Measurements from ENCODE around the gene CDC123.
"Not testable (repeated sequence)": the region's sequence is repeated elsewhere in the genome, so short reads cannot be mapped to it uniquely, and the experiment has no call there.

The CDC123 gene

DNA sequence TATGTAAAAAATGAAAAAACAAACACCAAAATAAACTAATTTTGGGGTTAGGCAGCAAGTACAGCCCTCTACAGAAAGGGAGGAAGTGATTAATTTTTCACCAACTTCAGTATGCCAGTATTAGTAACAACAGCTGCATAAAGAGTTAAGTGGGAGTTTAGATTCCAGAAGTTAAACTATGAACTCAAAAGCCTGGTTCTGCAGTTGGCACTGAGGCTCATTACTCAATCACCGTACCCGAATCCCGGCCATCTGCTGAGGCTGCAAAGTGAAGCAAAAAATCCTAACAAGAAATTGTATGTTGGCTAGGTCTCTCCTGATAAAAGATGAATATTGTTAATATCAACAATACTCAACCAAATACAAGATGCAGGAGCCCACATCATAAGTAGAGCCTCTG is 4.3 kb upstream of the CDC123 start:
- DNase-seq (ENCODE audit: low read depth): no peak

DNA sequence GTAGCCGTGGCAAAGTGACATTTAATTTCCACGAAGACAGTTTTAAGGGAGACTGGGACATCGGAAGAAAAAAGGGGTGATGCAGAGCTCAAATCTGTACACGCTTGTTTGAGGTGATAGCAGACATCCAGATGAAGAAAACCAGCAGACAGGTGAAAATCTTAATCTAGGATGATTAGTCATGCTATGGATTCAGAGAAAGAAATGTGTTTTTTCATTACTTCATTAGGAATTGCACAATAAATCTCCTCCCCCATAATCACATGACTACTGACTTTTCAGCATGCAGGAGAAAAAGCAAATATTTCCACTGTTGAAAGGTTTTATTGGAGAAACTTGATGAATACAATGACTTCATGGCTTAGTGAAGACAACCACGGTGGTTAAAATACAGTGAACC is 2.8 kb upstream of the CDC123 start:
- DNase-seq (ENCODE audit: low read depth): no peak

DNA sequence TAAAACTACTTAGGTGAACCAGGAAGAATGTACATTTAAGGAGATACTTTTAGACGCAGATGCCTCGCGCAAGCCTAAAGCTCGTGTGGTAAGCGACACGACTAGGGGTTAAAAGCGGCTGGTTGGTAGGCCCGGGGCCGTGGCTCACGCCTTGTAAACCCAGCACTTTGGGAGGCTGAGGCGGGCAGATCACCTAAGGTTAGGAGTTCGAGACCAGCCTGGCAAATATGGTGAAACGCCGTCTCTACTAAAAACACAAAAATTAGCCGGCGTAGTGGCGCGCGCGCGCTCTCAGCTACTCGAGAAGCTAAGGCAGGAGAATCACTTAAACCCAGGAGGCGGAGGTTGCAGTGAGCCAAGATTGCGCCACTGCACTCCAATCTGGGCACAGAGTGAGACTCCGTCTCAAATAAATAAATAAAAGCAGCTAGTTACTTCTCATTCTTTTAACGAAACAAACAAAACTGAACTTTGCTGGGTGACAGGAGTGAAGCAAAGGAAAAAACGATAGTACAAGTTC is 1.2 kb upstream of the CDC123 start:
- no peak for DNase-seq (ENCODE audit: low read depth)

DNA sequence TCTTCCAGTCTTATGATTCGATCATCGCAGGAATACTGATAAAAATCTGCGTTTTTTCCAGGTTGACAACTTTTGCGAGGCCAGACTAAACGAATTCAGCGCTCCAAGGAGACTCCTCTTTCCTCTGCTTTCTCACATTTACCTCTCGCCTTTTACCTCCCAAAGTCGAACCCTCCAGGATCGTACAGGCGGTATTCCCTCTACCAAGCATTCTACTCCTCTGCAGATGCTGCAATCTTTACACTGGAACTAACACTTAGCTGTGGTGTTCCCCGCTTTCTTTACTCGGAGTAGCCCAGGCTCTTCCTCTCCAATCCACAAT is 746 bp upstream of the CDC123 start:
- DNase-seq (ENCODE audit: low read depth): no peak

DNA sequence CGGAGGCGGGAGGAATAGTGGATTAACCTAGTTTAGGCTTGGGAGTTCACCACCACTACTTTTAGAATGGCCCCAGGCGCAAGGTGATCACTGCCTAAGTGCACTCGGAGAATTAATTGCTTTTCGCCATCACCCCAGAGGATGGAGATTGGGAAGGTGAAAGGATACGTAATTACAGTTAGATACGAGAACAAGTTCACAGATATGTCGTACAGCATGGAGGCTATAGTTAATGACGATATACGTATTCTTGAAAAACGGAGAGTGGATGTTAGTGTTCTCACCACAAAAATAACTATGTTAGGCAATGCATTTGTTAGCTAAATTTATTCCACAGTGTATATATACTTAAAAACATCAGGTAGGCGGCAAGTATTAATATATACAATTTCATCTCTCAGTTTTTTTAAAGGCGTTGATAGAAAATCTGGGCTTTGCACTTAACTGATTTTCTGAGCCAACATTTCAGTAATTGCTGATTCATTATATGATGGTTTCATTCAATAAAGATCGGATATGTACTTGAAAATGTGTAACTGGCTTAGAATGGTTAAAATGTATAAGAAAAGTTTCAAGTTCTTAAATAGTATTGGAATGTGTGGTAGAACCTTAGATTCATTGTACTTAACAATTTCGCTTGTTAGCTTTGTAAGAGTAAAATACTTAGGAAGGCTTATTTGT is 683 bp downstream of the CDC123 start:
- no peak for DNase-seq (ENCODE audit: low read depth)

DNA sequence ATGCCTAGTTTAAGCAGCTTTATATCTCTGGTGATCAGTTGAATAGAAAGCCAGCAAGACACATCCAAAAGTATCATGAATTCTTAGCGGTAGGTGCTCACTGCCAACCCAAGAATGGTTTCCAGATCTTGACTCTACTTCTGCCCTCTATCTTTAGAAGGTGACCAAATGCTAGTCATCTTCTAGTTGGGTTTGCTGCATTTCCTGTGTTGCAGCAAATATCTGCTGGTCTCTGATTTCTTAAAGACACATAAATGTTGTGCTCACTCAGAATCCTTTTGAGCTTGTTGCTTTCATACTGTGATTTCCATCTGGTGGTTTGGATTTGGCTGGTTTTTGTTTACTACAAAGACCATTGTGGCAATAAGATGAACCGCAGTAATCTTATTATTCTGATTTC is 2.2 kb downstream of the CDC123 start:
- DNase-seq (ENCODE audit: low read depth): no peak

DNA sequence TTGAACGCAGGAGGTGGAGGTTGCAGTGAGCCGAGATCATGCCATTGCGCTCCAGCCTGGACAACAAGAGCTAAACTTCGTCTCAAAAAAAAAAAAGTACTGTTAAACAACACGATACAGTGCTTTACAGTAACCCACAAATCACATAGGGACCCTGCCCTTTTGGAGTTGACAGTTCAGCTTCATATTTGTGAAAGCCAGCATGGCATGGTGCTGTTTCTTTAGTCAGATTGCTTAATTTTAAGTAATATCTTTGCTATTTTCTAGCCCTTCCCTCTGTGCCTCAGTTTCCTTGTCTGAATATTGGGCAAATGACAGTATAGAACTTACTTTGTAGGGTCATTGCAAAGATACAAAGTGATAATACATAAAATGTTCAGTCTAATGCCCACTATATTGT is 4.9 kb downstream of the CDC123 start:
- no peak for DNase-seq (ENCODE audit: low read depth)

DNA sequence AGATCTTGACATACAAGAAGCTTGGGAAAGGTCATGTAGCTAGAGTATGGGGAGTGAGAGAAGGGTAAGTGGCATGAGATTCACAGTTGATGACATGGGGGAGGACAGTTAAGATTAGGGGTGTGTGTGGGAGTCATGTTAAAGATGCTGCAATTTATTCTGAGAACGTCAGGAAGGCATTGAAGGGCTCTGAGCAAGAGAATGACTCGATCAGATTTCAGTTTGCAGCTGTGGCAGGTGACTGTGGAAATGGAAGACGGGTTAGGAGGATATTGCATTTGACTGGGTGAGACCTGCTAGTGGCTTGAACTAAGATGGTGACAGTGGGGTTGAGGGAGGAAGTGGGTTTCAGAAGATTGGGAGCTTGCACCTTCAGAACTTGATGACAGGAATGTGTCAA is 5.6 kb downstream of the CDC123 start:
- DNase-seq (ENCODE audit: low read depth): no peak

DNA sequence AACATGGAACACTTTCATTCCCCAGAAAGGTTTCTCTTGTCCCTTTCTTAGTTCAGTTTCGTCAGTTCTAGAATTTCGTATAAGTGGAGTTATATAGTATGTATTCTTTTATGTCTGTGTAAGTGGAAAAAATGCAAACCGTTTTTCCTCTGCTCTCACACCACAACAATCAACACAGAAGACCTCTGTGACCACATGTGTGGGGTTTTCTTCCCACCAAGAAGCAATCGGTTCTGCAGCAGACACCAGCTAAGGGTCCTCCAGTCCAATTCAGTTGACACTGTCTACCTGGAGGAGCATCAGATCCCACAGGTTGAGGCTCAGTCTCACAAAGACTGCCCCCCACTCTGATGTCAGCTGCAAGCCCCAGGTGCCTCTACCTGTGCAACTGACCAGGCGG is 6.2 kb downstream of the CDC123 start:
- DNase-seq (ENCODE audit: low read depth): no peak

DNA sequence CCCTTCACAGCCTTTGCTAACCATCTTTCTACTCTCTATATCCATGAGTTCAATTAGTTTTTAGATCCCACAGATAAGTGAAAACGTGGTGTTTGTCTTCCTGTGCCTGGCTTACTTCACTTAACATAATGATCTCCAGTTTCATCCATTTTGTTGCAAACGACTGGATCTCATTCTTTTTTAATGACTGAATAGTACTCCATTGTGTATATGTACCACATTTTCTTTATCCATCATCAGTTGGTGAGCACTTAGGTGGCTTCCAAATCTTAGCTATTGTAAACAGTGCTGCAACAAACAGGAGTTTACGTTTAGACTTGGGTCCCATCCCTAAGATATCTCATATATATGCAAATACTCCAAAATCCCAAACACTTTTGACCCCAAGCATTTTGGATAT is 9.1 kb downstream of the CDC123 start:
- no peak for DNase-seq (ENCODE audit: low read depth)

DNA sequence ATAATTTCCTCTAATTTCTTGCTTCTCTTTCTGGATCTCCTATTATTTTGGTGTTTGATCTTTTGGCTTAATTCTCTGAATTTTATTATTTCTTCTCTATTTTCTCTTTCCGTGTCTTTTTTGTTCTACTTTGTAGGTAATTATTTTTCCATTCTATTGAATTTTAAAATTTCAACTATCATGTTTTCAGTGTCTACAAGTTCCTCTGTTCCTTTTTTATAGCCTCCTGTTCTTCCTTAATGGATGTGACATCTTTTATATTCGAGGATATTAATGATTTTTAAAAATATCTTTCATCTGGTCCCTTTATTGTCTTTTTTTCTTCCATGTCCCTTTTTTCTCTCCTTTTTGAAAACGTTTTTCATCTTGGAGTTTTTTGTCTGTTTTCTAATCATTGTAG is 11.1 kb downstream of the CDC123 start:
- DNase-seq (ENCODE audit: low read depth): no peak

DNA sequence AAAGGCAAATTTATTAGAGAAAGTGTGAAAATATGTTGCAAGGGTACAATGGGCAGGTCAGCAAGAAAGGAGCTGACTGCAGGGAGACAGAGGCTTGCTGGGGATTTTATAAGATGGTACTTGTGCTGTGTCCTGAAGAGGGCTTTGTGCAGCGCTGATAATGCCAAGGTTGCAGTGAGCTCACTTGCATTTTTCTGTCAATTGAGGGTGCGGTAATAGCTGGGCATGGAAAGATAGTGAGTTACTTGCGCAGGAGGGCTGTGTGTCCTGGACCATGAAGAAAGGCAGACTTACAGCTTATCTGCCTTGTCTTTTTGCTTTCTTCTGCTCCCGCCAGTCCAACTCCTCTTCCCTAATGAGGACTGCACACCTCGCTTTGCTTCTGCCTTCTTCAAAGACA is 12.5 kb downstream of the CDC123 start:
- no peak for DNase-seq (ENCODE audit: low read depth)

DNA sequence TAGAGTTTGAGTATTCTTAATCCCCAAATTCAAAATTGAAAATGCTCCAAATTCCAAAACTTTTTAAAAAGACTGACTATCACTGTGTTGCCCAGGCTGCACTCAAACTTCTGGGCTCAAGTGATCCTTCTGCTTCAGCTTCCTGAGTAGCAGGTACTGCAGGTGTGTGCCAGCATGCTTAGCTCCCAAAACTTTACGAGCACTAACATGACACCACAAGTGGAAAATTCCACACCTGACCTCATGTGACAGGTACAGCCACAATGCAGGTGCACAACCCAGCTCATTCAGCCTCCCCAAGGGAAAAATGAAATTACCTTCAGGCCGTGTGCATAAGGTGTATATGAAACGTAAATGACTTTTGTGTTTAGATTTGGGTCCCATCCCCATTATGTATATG is 16.5 kb downstream of the CDC123 start:
- no peak for DNase-seq (ENCODE audit: low read depth)

DNA sequence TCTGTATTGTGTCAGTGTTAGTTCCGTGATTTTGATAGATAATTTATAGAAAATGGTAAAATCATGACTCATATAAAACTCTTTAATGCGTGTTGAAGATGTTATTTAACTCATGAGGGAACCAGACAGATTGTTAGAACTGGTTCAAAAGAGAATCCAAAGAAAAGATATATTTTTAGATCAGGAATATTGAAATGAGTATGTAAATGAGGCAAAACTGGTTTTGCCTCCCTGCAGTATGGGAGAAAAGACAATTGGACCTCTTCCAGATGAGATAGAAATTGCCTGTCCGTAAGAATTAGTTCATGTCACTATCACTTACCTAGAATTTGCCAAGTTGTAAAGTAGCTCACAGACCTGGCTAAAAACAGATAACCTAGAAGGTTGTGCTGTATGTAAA is 17.6 kb downstream of the CDC123 start:
- no peak for DNase-seq (ENCODE audit: low read depth)

DNA sequence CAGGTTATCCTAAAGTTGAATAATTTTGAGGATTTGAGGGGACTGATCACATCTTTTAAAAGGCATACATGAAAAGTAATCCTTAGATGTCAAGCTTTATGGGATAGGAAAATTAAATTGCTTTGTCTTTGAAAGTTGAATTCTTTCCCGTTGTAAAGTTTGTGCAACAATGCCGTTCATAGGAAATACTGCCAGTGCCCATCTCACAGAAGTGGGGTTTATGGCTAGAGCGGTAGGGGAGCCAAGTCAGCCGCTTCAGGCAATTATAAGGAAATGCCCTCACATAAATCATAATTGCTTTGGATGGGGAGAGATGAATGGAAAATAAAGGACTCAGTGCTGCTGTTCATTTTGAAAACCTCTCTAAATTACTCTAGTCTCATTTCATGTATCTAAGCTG is 18.1 kb downstream of the CDC123 start:
- no peak for DNase-seq (ENCODE audit: low read depth)

DNA sequence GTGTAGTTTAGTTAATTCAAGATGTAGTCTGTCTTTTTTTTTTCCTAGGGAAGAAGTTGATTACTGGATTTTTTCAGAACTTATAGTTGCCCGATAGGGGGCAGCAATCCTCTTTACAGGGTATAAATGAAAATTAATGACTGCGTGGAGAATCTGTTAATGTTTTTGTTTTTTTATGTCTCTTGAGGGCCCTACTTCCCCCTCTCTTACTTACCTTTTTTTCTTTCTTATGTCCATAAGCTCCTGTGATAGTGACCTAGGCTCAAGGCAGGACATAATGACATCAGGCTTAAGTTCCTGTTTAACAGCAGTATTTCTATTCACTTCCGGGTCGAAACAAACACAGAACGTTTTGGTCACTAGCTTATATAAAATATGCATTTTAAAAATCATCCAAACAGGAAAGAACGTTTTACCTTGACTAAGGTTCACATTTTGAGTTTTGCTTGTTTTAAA is 18.8 kb downstream of the CDC123 start:
- DNase-seq (ENCODE audit: low read depth): no peak

DNA sequence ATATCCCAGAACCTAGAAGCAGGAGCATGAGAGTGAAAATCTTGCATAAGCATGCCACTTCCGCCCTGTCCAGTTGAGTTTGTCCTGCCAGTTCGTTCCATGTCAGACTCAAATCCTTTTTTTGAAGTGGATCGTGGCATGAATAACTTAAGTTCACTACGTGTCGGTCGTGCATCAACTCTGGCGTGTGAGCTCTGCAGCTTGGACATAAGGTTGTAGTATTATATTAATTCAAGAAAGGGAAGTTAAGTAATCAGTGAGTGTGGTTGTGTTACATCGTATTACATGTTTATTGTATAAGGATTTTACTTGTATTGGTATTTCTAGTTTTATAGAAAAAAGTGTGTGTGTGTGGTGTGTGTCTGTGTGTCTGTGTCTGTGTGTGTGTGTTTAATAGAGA is 23.0 kb downstream of the CDC123 start:
- DNase-seq (ENCODE audit: low read depth): no peak

DNA sequence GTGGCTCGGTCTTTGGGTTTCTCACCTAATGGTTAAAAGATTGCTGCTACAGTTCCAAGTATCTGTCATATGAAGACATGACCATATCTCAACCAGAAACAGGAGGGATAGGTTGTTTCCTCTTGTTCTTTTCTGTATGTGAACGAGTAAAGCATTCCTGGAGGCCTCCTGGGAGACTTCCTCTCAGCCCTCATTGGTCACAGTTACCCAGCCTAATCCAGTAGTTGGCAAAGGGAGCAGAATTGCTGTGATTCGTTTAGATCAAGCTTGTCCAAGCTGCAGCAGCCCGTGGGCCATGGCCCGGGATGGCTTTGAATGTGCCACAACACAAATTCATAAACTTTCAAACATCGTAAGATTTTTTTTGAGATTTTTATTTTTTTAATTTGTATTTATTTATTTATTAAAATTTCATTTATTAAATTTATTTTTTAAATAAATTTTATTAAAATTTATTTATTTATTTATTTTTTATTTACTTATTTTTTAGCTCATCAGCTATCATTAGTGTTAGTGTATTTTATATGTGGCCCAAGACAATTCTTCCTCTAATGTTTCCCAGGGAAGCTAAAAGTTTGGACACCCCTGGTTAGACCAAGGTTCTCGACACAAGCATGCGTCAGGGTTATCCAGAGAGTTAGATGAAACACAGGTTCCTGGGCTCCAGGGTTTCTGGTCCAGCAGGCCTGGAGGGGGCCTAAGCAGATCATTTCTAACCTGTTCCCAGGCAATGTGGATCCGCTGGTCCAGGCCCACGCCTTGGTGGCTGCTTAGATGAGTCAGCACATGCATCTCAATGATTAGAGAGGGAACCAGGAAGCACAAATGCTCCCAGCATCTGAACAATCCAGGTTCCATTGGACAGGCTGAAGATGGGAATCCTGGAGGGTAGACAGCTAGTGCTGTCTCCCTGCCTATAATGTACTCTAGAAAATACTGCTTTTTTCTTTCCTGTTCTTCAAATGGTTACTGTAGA is 25.6 kb downstream of the CDC123 start:
- no peak for DNase-seq (ENCODE audit: low read depth)

DNA sequence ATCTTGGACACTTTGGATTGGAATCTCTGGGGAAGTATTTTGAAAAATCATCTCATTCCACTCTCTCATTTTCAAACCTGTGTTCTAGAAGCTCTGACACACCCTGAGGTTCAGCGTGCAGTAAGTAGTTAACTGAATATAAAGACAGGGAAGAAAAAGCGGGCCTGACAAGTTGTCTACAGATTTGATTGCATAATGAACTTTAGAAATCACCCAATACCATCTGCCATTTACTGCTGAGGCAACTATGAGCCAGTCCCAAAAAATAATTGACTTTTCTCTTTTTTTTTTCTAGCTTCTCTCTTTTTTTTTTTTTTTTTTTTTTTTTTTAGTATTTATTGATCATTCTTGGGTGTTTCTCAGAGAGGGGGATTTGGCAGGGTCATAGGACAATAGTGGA is 29.5 kb downstream of the CDC123 start:
- DNase-seq (ENCODE audit: low read depth): no peak

DNA sequence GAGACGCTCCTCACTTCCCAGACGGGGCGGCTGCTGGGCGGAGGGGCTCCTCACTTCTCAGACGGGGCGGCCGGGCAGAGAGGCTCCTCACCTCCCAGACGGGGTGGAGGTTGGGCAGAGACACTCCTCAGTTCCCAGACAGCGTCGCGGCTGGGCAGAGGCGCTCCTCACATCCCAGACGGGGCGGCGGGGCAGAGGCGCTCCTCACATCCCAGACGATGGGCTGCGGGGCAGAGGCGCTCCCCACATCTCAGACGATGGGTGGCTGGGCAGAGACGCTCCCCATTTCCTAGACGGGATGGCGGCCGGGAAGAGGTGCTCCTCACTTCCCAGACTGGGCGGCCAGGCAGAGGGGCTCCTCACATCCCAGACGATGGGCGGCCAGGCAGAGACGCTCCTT is 30.4 kb downstream of the CDC123 start:
- DNase-seq (ENCODE audit: low read depth): not testable (repeated sequence)

DNA sequence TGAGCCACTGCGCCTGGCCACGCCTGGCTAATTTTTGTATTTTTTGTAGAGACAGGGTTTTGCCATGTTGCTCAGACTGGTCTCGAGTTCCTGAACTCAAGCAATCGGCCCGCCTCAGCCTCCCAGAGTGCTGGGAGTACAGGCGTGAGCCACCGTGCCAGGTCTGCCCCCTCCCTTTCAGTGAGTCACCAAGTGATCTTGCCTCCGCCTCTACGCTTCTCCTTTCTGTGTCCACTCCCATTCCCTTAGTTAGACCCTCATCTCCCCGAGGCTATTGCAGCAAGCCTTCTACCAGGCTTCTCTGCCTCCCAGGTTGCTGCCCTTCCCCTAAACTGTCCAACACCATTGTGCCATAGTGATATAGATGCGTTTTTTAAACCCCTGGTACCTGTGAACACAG is 32.9 kb downstream of the CDC123 start:
- DNase-seq (ENCODE audit: low read depth): no peak

DNA sequence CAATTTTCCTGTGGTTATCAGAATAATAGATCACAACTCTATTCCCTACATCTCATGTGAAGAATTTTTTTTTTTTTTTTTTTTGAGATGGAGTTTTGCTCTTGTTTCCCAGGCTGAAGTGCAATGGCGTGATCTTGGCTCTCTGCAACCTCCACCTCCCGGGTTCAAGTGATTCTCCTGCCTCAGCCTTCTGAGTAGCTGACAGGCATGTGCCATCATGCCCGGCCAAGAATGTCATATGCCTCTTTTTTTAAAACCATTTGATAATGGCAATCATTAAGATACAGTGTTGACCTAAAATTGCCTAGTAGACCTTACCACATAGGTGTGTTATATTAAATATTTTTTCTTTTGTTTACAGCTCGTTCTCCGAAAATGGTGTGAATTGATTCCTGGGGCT is 38.7 kb downstream of the CDC123 start:
- DNase-seq (ENCODE audit: low read depth): not testable (repeated sequence)

DNA sequence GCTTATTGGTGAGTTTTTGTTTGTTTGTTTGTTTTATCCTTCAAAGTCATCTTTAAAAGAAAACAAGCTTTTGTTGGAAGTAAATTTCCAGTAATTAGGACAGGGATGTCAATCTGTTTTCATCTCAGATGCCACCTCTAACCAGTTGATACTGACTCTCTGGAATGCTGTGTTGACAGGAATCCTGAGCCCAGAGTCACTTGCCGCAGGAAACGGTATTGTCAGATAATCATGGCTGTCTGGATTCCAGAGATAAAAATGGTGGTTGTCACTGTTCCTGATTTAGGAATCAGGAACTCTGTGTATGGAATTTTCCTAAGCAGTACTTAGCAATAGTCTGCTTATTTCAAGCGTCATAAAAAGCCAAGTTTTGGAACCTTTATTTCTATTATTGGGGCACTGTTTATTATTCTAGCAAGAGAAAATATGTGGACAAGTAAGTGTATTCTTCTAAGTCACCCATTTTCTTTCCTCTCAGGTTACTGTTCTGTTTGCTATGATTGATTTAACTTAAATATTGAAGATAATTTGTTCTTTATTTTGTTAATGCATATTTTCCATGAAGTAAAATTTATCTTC is 39.2 kb downstream of the CDC123 start:
- no peak for DNase-seq (ENCODE audit: low read depth)
